Muscle of back (tissue), 11 donors: ENCODE results near the gene CYP46A1. TPM values are rescaled to one million over a fixed set of nuclear protein-coding genes. Genes with fewer than 3 reads are reported as not detected.
A peak's percentile ranks its signal among the peaks of the same experiment; 100 is the strongest.

Experiments
- DNase-seq, 3 donors: peaks; one replicate each; pipeline versions ENCODE4 v3.0.0 to v3.0.0-alpha.2; 2013
- polyA plus RNA-seq, 10 donors: library from polyadenylated mRNA; unstranded; fragments of 120-200 nt; gene quantifications; one replicate each; pipeline ENCODE4 v1.2.1, GENCODE V29; 2013; ENCODE audit not compliant: insufficient read length in 10 of 10

The CYP46A1 gene
- polyA plus RNA-seq, 10 donors: 1.7 to 6.5 (median 3.3) TPM

DNA sequence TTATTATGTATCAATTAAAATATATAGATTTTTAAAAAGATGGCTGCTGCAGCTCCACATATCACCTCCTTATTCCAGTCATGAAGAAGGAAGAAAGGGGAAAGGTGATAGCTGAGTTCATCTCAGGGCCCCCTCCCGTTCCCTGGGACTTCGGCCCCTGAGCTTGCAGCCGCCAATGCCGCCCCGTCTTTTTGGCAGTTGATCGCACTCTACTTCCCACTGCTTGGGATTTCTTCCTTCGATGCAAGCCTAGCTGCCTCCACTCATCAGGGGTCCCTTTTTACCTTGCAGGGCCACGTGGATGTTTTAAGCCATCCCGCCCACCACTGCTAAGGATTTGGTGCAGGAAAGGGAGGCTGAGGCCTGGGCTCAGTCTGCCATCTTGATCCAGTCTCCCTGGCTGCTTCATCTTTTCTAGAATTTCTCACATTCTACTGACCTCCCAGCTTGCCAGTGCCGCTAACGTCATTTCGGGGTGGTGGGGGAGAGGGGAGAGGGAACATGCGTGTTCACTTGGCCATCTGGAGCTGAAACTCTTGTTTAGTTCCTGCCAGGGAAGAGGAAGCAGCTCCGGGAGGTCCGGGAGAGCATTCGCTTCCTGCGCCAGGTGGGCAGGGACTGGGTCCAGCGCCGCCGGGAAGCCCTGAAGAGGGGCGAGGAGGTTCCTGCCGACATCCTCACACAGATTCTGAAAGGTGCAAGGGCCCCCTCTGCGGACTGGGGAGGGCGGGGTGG lies 31.3 kb downstream of the CYP46A1 start:
- DNase-seq: no peak

DNA sequence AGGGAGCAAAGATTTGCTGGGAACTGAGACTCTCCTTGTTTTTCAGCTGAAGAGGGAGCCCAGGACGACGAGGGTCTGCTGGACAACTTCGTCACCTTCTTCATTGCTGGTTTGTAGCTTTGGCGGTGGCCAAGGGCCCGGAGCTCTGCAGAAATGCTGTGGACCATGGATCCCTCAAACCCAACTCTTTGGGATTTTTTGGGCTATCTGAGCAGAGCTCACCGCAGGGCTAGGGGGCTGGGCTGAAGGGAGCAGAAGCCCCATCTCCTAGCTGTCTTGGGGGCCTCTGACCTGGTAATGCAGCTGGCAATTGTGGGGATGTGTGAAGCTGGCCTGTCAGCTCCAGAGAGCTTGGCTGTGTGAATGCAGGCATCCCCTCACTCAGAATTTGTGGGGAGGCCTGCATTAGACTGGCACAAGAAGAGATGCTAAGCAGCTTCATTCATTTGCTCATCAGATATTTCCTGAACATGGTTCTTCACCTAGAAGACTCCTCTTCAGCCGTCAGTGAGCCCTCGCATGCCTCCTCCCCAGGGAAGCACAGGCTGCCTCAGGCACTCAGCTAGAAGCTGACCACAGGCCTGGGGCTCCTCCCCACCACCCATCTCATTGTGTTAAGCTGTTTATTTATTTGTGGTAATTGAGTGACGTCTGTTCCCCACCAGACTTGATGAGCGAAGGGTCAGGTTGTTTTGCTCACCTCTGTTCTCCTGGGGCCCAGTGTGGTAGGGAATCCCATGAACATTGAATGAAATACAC lies 32.2 kb downstream of the CYP46A1 start:
- no peak for DNase-seq

DNA sequence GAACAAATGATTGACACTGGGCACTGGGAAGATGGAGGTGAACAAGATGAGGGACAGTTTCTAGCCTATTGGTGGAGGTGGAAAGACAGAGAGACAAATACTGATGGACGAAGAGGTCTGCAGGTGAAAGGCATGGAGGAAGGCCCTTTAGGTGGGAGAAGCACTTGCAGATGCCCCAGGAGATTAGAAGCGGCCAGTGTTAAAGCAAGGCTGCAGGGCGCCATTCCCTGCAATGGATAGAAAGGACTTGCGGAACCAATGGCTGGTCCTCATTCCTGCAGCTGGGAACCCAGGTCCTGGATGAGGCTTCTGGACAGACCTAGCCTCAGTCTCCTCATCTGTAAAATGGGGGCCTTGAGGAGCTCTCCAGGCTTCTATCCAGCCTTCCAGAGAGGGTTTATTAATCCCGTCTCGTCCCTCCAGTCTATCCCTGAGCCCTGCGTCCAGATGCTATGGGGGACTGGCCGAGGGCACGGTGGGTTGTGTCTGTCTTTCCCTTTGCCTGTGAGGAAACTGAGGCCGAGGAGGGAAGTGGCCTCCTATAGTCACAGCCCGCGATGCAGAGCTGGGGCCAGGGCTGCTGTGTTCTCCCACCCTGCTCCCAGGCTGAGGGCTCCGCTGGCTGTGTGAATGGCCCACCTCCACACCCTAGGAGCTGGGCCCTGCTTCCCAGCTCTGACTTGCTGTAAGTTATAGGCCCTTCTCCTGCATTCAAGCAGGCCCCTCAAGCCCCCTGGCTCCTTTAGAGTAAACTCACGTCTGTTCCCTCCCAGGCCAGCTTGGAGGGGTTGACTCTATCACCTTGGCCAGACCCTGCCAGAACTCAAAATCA lies 33.0 kb downstream of the CYP46A1 start:
- DNase-seq: no peak

DNA sequence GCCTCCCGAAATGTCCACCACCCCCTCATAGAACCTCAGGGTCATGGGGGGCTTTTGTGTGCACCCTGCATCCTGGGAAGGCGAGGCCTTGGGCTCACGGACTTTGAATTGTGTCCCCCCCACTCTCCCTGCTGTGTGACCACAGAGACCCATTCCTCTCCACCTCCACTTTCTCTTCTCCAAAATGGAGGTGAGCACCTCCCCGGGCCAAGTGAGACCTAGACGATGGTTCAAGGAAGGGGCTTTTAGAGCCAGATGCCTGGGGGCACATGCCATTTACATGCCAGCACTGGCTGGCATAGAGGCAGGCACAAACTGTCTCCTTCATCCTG lies 33.5 kb downstream of the CYP46A1 start:
- DNase-seq: no peak

DNA sequence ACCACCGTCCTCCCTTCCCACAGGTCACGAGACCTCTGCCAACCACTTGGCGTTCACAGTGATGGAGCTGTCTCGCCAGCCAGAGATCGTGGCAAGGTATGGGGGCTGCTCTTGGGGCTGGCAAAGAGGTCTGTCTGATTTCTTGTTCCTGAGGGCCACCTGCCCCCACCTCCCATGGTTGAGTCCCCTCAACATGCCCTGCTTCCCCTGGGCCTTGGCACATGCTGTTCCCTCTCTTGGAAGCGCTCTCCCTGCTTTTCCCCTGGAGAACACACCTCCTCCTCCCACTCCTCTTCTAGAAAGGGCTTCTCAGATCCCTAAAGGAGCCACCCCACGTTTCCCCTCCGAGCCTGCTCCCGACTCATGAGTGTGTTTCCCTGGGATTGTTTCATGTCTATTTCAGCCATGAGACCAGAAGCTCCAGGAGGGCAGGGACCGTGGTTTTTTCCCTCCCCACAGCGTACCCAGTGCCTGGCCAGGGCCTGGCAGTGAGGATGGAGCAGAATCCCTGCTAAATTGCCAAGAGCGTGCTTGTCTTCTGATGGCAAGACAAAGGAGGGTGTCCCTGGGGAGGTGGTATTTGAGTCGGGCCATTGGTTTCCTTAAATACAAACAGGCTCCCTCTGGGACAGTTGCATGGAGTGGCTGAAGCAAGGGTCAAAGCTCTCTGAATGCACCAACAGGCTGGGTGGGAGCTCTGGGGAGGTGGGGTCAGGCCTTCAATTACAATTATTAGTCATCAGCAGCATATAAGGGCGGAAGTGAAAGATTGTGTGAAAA lies 34.1 kb downstream of the CYP46A1 start:
- no peak for DNase-seq

DNA sequence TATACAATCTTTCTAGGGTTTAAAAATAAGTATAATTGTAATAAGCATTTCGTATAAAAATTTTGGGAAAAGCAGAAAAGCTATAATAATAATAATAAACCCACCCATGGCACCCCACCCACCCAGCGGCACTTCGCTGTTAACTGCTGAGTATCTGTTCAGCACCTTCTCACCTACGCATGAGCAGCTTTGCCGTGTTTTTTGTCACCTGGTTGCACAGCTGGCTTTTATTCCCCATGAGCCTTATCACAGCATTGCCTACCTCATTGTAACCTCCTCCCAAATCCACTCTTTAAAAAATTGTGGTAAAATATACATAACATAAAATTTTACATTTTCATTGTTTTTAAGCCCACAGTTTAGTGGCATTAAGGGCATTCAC lies 34.7 kb downstream of the CYP46A1 start:
- no peak for DNase-seq

DNA sequence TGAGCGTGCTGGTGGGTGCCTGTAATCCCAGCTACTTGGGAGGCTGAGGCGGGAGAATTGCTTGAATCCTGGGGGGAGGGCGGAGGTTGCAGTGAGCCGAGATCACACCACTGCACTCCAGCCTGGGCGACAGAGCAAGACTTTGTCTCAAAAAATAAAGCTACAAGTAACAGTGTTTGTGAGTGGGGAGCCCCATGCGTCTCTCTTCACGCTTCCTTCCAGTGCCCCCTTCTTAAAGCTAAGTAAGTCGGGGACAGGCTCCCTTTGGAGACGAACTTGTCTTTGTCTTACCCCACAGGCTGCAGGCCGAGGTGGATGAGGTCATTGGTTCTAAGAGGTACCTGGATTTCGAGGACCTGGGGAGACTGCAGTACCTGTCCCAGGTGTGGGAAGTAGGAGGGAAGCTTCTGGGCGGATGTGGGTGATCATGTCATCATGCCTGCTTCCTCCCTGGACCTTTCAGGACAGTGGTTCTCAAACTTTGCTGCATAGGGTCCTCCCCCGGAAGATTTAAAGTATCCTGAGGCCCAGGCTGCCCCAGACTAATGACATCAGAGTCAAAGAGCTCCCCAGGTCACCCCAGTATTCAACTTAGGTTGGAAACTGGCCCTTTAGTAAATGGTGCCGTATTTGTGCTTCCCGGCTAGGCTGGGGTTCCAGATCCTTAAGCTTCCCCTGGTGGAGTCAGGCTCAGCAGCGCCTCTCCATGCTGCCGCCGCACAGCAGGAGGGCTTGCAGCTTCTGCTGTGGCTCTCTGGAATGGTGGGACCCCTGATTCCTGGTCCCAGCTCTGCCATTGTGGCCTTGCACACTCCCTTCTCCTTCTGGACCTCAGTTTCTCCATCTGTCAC lies 37.1 kb downstream of the CYP46A1 start:
- DNase-seq: no peak

DNA sequence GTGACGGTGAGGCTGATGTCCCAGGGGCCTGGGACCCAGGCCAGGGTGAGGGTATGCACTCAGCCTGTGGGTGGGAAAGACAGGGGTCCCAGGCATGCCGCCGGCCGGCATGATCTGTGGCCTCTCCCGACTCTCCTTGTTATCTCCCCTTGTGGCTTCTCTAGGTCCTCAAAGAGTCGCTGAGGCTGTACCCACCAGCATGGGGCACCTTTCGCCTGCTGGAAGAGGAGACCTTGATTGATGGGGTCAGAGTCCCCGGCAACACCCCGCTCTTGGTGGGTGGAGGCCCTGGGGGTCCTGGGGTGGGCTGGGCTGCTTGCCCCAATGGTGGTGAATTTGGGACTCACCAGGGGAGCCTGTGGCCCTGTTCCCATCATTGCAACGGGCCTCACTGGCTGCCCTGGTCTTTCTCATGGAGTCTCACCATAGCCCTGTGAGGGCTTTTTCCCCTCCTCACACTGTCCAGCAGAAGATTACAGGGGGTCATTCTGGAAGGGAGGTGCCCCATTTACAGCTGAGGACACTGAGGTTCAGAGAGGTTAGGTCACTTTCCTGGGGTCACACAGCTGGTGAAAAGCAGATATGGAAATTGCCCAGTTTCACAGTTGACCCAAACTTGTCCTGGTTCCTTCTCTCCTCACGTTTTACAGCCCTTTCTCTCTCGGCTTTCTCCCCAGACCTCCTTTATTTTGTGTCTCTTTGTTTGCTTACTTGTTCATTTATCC lies 37.9 kb downstream of the CYP46A1 start:
- no peak for DNase-seq

DNA sequence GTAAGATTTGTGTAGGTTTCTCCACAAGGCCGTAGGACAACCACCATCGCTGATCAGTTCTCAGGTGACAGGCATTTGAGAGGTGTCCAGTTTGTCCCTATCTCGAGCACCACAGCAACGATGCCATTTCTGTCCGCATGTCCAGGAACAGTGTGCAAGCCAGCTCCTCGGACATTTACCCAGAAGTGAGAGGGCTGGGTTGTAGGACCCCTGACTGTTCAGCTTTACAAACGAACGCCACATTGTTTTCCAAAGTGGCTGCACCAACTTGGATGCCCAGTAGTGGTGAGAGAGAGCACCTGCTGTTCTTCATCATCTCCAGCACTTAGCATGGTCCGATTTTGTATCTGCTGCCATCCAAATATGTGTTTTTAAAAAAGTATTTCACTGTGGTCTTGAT lies 38.6 kb downstream of the CYP46A1 start:
- DNase-seq: no peak

DNA sequence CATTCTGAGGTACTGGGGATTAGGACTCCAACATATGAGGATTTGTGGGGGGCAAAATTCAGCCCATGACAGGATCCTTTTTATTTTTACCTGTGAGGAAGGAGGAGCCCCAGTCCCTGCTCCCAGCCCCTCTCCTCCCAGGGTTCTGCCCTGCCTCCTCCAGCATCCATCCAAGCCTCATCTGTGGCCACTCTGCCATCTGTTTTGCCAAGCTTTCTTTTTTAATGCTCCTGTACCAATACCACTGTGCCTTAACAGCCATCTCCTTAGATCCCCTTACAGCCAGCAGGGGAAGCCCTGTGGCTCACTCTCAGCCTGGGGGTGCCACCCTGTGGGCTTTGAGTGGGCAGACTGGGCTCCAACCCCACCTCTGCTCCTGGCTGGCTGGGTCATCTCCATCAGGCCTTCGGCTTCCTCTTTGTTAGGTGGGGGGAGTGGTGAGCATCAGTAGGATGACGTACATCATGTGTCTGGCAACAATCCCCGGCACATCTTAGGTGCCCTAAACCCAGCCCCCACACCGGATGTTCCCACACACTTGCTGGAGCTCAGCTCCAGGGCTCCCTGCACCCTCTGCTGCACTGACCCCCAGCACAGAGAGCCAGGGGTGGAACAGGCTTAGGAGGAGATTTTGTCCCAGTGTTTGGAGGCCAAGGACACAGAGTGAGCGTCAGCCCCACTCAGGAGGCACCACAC lies 40.2 kb downstream of the CYP46A1 start:
- peak in 1 of 3 donors; percentile 6 for DNase-seq

DNA sequence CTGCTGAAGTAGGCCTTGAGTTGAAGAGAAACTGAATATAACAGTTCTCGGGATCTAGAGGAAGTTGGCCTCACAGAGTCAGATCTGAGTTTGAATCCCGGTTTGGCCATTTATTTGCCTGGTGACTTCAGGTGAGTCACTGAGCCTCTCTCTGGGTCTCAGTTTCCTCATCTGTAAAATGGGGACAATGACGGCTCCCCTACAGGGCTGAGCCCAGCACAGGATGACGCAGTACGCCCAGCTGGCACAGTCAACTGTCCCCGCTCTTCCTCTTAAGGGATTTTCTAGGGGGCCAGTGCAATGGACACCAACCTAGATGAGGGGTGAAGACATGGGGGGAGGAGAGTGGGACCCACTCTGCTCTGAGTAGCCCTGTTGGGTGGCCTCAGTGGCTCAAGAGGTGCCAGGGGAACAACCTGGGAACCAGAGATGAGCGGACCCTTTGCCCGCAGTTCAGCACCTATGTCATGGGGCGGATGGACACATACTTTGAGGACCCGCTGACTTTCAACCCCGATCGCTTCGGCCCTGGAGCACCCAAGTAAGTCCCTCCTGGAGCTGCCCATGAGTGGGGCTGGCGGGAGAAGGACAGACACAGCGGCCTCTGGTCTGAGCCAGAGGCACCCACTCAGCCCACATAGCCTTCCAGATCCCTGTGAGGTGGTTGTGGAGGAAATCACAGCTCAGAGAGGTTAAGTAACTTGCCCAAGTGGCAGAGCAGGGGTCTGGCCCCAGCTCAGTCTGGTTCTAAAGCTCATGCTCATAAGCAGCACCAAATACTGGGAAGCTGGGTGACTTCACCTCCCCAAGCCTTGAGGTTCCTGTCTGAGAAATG lies 41.1 kb downstream of the CYP46A1 start:
- no peak for DNase-seq

DNA sequence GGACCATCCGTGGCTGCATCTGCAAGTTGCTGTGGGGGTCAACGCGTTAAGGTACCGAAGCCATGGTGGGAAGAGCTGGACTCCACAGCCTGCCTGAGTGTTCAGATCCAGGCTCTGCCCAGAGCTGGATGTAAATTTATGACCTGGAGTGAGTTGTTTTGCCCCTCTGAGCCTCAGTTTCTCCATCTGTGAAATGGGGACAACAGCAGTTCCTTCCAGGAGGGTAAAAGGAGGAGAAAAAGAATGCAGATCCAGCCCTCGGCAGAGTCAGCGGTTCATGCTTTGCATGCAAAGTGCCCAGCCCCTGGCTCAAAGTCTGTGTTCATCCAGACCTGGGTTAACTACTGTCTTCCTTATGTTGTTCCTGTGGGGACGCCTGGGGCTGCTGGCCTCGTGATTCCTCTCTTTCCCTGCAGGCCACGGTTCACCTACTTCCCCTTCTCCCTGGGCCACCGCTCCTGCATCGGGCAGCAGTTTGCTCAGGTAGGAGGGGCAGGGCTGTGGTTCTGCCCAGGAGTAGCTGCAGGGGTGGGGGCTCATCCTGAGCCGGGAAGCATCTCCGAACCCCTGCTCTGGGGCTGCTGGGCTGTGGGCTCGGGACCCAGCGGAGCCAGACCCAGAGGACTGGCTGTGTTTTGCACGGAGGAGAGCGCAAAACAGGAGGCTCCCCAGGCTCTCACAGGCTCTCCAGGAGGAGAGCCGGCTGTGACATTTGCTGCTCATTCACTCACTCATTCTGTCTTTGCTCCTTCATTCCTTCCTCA lies 41.9 kb downstream of the CYP46A1 start:
- no peak for DNase-seq

DNA sequence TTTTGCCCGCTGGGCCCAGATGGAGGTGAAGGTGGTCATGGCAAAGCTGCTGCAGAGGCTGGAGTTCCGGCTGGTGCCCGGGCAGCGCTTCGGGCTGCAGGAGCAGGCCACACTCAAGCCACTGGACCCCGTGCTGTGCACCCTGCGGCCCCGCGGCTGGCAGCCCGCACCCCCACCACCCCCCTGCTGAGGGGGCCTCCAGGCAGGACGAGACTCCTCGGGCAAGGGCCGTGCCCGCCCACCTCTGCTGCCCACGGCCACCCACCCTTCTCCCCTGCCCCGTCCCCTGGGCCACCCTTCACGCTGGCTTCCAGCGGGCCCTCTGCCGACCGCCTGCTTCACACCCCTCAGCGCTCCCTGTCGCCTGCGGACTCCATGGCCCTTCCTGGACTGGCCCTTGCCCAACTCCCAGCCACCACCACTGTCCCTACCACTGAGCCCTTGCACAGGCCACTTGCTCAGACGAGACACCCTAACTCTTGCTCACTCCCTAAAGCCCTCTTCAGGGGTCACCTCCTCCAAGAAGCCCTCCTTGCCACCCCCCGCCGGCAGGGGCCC lies 42.5 kb downstream of the CYP46A1 start:
- DNase-seq: no peak

DNA sequence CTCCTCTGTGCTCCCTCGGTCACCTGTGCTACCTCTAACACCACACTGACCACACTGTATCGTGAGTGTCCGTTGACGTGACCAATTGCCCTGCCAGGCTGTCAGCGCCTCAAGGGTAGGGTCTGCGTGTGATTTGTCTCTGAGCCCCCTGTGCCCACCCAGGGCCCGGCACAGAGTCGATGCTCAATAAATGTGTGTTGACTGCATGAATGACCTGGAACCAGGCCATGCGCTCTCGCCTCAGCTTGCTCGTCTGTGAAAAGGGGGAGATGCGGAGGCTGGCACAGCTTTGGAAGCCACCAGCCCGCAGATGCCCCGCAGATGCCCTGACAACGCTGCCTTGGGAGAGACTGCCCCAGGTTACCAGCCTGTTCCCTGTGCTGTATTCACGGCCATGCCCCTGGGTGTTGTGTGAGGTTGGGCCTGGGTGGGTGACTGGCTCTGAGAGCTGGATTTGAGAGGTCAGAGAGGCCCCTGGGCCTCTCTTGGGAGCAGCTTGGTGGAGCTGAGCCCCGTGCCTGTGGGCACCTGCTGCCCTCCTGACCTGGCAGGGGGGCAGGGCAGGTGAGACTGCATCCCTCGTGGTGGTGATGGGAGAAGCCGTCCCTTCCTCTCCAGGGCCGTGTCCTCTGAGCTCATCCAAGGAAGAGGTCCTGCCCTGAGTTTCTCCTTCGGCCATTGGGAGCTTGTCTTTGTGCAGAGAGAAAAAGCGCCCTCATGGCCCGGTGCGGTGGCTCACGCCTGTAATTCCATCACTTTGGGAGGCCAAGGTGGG lies 43.2 kb downstream of the CYP46A1 start:
- no peak for DNase-seq

DNA sequence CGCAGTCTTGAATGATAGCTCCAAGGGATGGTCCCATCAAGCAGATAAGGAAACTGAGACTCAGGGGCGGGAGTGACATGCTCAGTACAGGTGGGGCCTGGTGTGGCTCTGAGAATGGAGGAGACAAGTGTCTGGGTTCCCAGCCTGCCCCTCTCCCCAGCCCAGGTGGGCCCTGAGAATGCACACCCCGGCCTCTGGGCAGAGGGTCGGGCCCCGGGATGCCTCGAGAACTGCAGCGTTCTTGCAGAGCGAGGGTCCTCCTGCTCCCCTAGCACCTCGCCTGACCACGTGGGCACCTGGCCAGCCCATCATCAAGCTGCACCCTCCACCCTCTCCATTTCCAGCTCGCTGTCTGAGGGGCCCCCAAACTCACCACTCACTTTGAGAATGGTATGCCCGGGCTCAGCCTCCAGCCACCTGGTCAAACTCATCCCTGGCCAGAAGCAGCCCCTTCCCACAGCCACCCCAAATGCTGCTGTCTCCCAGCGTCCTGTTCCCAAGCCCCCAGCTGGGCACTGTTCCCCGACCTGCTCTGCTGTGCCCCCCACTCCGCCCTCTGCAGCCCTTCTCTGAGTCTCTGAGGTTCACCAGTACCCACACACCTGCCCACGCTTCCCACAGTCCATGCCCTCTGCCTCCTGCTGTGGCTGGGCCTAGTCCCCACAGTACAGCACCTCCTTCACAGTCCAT lies 44.3 kb downstream of the CYP46A1 start:
- no peak for DNase-seq

DNA sequence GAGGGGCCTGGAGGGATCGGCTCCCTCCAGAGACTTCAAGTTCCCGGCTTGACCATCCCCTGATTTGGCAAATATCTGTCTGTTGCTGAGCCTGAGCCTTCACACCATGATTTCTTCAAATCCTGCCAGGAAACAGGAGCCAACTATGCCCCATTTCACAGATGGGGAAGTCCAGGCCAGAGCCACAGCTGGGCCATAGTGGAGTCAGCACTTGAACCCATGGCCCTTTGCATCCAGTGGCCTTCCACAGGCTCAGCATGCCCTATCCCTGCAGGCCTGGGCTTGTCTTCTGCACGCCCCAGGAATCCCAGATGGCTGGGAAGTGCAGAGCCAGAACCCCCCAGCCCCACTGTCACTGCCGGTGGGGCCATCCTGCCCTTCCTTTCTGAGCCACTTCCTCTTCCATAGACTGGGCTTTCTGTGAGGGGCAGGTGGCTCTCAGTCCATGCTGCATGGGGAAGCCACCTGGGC lies 44.9 kb downstream of the CYP46A1 start:
- no peak for DNase-seq
